DOHH2 (cell line): ENCODE measurements around the gene RHEX.
"Not testable (repeated sequence)": the region's sequence is repeated elsewhere in the genome, so short reads cannot be mapped to it uniquely, and the experiment has no call there.

Source experiments
- H3F3A ChIP-seq: fragments of 200-600 bp; sonication (generic), shearing (Covaris generic); 2 replicates; pipeline ENCODE4 v1.6.0; 2016; ENCODE audit warnings: antibody characterized with exemption, mild to moderate bottlenecking; ENCODE audit not compliant: control insufficient read depth, insufficient read depth
- H3K27ac ChIP-seq: fragments of 200-600 bp; sonication (generic); 2 replicates; pipeline ENCODE4 v1.5.1; 2014; ENCODE audit warnings: low read depth, mild to moderate bottlenecking, low read length, moderate library complexity
- H3K27me3 ChIP-seq: fragments of 200-600 bp; sonication (generic); 2 replicates; pipeline ENCODE4 v1.6.1; 2014; ENCODE audit warnings: mild to moderate bottlenecking, low read length, mixed read lengths; ENCODE audit not compliant: control insufficient read depth
- H3K36me3 ChIP-seq: fragments of 200-600 bp; sonication (generic); 2 replicates; pipeline ENCODE4 v1.6.1; 2014; ENCODE audit warnings: mild to moderate bottlenecking, low read length, moderate library complexity, mixed read lengths; ENCODE audit not compliant: control insufficient read depth
- H3K4me1 ChIP-seq: fragments of 200-600 bp; sonication (generic); 2 replicates; pipeline ENCODE4 v1.6.1; 2014; ENCODE audit warnings: mild to moderate bottlenecking, low read length, mixed read lengths; ENCODE audit not compliant: control insufficient read depth
- H3K4me2 ChIP-seq: fragments of 200-600 bp; sonication (generic); 2 replicates; pipeline ENCODE4 v1.6.0; 2014; ENCODE audit warnings: mild to moderate bottlenecking, low read length, moderate library complexity
- H3K4me3 ChIP-seq: fragments of 200-600 bp; sonication (generic); 2 replicates; pipeline ENCODE4 v1.5.1; 2014; ENCODE audit warnings: mild to moderate bottlenecking, low read length, mixed read lengths
- H3K79me2 ChIP-seq: fragments of 200-600 bp; sonication (generic); 2 replicates; pipeline ENCODE4 v1.6.1; 2014; ENCODE audit warnings: mild to moderate bottlenecking, low read length, mixed read lengths; ENCODE audit not compliant: control insufficient read depth
- H3K9me2 ChIP-seq: fragments of 200-600 bp; sonication (generic); replicated peaks from 2 replicates; pipeline ENCODE4 v1.6.1; 2014; ENCODE audit warnings: mild to moderate bottlenecking, low read length, mixed read lengths; ENCODE audit not compliant: control insufficient read depth
- H3K9me3 ChIP-seq: fragments of 200-600 bp; sonication (generic); 2 replicates; pipeline ENCODE4 v1.6.1; 2014; ENCODE audit warnings: antibody characterized with exemption, low read length, mixed read lengths; ENCODE audit not compliant: control insufficient read depth, insufficient read depth
- H4K20me1 ChIP-seq: fragments of 200-600 bp; sonication (generic); 2 replicates; pipeline ENCODE4 v1.6.0; 2014; ENCODE audit warnings: low read depth, mild to moderate bottlenecking, antibody characterized with exemption, low read length, moderate library complexity; ENCODE audit not compliant: control insufficient read depth, insufficient read depth
- EZH2phosphoT487 ChIP-seq: fragments of 200-600 bp; sonication (generic); IDR thresholded peaks from 2 replicates; pipeline ENCODE4 v1.6.1; 2017; ENCODE audit warnings: borderline replicate concordance, mild to moderate bottlenecking, antibody characterized with exemption, low read length, moderate library complexity, mixed read lengths
- TF ChIP-seq, protein P1 (sequence below): fragments of 200-600 bp; sonication (generic); IDR thresholded peaks from one replicate; pipeline ENCODE4 v1.5.1; 2014; ENCODE audit warnings: antibody characterized with exemption, mild to moderate bottlenecking, low read depth, low read length; ENCODE audit not compliant: poor library complexity, severe bottlenecking

The RHEX gene

DNA sequence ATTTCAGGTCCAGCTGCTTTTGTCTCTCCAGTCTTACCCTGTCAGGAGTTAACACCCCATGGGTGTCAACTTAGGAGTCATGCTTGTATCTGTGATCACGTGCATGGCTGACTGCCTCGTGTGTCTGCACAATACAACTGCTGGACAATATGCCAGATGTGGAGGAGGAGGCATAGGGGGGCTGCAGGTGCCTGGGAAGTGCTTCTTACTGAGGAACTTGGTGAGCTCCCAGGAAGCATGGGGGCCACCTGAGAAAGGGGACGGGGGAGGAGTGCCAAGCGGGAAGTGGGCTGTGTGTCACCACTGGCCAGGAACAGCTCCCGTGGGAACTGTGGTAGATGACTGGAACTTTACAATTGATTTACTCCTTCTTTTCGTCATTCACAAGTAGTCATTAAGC lies 9.5 kb downstream of the RHEX start:
- H3K4me3 ChIP-seq, result no peak overlapping the region
- no peaks in the 10 kb centered on the region for H3K27me3 ChIP-seq
- H3K4me1 ChIP-seq, result peaks cover 29% of the 10 kb centered on the region
- H3K36me3 ChIP-seq, result peaks cover 67% of the 10 kb centered on the region
- H3K4me2 ChIP-seq, result no peak overlapping the region
- H3K9me3 ChIP-seq, result no peaks in the 10 kb centered on the region
- no peaks in the 10 kb centered on the region; the same call in 1 of the 2 replicates for H3F3A ChIP-seq
- H3K79me2 ChIP-seq, result peaks cover 56% of the 10 kb centered on the region
- peaks cover 11% of the 10 kb centered on the region; the same call in 1 of the 2 replicates for H4K20me1 ChIP-seq
- H3K27ac ChIP-seq, result no peak overlapping the region
- TF ChIP-seq, protein P1, sequence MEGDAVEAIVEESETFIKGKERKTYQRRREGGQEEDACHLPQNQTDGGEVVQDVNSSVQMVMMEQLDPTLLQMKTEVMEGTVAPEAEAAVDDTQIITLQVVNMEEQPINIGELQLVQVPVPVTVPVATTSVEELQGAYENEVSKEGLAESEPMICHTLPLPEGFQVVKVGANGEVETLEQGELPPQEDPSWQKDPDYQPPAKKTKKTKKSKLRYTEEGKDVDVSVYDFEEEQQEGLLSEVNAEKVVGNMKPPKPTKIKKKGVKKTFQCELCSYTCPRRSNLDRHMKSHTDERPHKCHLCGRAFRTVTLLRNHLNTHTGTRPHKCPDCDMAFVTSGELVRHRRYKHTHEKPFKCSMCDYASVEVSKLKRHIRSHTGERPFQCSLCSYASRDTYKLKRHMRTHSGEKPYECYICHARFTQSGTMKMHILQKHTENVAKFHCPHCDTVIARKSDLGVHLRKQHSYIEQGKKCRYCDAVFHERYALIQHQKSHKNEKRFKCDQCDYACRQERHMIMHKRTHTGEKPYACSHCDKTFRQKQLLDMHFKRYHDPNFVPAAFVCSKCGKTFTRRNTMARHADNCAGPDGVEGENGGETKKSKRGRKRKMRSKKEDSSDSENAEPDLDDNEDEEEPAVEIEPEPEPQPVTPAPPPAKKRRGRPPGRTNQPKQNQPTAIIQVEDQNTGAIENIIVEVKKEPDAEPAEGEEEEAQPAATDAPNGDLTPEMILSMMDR, result no peak
- no peak for TF ChIP-seq EZH2phosphoT487
- no peaks in the 10 kb centered on the region for H3K9me2 ChIP-seq

DNA sequence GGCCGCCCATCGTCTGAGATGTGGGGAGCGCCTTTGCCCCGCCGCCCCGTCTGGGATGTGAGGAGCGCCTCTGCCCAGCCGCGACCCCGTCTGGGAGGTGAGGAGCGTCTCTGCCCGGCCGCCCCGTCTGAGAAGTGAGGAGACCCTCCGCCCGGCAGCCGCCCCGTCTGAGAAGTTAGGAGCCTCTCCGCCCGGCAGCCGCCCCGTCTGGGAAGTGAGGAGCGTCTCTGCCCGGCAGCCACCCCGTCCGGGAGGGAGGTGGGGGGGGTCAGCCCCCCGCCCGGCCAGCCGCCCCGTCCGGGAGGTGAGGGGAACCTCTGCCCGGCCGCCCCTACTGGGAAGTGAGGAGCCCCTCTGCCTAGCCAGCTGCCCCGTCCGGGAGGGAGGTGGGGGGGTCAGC lies 11.0 kb downstream of the RHEX start:
- H3K27me3 ChIP-seq, H3K9me2 ChIP-seq, H3K4me3 ChIP-seq, H3K4me2 ChIP-seq, H3F3A ChIP-seq, H3K27ac ChIP-seq, H3K9me3 ChIP-seq: not testable (repeated sequence)
- peaks cover 42% of the 10 kb centered on the region for H3K79me2 ChIP-seq
- peaks cover 14% of the 10 kb centered on the region for H3K4me1 ChIP-seq
- peaks cover 74% of the 10 kb centered on the region for H3K36me3 ChIP-seq
- H4K20me1 ChIP-seq, result peaks cover 19% of the 10 kb centered on the region; the same call in 1 of the 2 replicates

DNA sequence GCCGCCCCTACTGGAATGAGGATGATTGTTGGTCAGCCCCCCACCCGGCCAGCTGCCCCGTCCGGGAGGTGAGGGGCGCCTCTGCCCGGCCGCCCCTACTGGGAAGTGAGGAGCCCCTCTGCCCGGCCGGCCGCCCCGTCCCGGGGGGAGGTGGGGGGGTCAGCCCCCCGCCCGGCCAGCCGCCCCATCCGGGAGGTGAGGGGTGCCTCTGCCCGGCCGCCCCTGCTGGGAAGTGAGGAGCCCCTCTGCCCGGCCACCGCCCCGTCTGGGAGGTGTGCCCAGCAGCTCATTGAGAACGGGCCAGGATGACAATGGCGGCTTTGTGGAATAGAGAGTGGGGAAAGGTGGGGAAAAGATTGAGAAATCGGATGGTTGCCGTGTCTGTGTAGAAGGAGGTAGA lies 11.5 kb downstream of the RHEX start:
- Histone ChIP-seq H3K79me2 (peaks cover 37% of the 10 kb centered on the region), H4K20me1 (peaks cover 19% of the 10 kb centered on the region; the same call in 1 of the 2 replicates), H3K36me3 (peaks cover 74% of the 10 kb centered on the region)
- not testable (repeated sequence) for H3K4me1 ChIP-seq, H3K27me3 ChIP-seq, H3F3A ChIP-seq, H3K4me2 ChIP-seq, H3K4me3 ChIP-seq, H3K9me2 ChIP-seq, H3K9me3 ChIP-seq, H3K27ac ChIP-seq

DNA sequence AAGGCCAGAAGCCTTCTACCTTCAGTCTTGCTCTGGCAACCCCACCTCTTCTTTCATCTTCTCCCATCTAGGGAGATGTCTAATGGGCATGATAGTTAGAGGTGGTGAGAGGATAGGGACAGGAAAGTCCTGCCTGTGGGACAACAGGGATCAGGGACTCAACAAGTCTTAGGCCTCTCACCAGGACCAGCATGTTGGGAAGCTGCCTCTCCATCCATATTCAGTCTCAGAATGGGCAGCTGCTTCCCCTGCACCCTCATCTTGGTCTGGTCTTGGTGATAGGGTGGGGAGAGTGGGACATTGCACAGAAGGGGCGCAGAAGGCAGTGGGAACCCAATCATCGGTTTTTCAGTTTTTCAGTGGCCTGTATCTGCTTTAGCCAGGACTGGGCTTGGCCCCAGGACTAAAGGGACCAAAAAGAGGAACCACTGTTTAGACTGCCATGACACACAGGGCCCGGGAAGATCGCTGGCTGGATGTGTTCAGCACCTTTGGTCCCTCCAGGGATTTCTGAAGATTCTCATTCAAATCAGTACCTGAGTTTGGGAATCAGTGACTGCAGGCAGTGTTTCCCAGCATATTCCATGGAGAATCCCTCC lies 12.7 kb downstream of the RHEX start:
- Histone ChIP-seq H3K27me3 (no peaks in the 10 kb centered on the region), H3K4me2 (no peak overlapping the region), H3K4me3 (no peak overlapping the region), H3F3A (no peaks in the 10 kb centered on the region), H3K27ac (no peak overlapping the region), H4K20me1 (peaks cover 19% of the 10 kb centered on the region; the same call in 1 of the 2 replicates), H3K36me3 (peaks cover 69% of the 10 kb centered on the region), H3K9me2 (no peaks in the 10 kb centered on the region), H3K79me2 (peaks cover 26% of the 10 kb centered on the region), H3K9me3 (no peaks in the 10 kb centered on the region), H3K4me1 (no peaks in the 10 kb centered on the region)
- no peak for TF ChIP-seq EZH2phosphoT487
- TF ChIP-seq, protein P1, result no peak
